ENCODE measurements around the gene MRM3.
"Not testable (repeated sequence)": the region's sequence is repeated elsewhere in the genome, so short reads cannot be mapped to it uniquely, and the experiment has no call there.

Gene MRM3

GRCh38 chr17:804541-805435 lies 22.6 kb downstream of the MRM3 start:
- TF ChIP-seq CTCF (IDR thresholded peaks at IDR 0.05; ENCODE audit: low read depth, low read length), result no peak
- no peak overlapping the region for H3K4me3 ChIP-seq (ENCODE audit: low read depth, low read length)
- no peak for DNase-seq (ENCODE audit: low read depth, low spot score)
- in situ Hi-C loops (cut with HindIII; ENCODE audit: low sequenced_read_pairs), result no loop called here

DNA sequence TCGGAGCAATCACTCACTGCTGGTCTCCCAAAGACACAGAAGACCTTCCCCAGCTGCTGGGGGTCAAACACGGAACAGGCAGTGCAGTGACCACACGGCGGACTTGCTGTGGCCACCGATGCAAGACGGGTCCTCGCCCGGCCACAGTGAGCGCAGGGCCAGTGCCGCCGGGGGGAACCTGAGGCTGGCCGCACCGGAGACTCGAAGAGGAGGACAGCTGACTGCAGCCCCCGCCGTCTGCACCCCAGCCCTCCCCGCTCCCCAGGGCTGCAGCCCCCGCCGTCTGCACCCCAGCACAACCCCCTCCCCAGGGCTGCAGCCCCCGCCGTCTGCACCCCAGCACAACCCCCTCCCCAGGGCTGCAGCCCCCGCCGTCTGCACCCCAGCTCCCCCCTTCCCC lies 23.7 kb downstream of the MRM3 start:
- DNase-seq (ENCODE audit: low read depth, low spot score); H3K4me3 ChIP-seq (ENCODE audit: low read depth, low read length); in situ Hi-C loops (cut with HindIII; ENCODE audit: low sequenced_read_pairs): not testable (repeated sequence)

- no peak for DNase-seq (ENCODE audit: low read depth, low spot score)
- no peak overlapping the region for H3K4me3 ChIP-seq (ENCODE audit: low read depth, low read length)
- in situ Hi-C loops (cut with HindIII; ENCODE audit: low sequenced_read_pairs), result no loop called here
- TF ChIP-seq CTCF (IDR thresholded peaks at IDR 0.05; ENCODE audit: low read depth, low read length), result no peak
Measured at GRCh38 chr17:806346-806745, 24.2 kb downstream of the MRM3 start.

GRCh38 chr17:806781-807522 lies 24.8 kb downstream of the MRM3 start:
- DNase-seq (ENCODE audit: low read depth, low spot score), result no peak
- no peak overlapping the region for H3K4me3 ChIP-seq (ENCODE audit: low read depth, low read length)
- in situ Hi-C loops (cut with HindIII; ENCODE audit: low sequenced_read_pairs), result no loop called here
- no peak for TF ChIP-seq CTCF (IDR thresholded peaks at IDR 0.05; ENCODE audit: low read depth, low read length)

DNA sequence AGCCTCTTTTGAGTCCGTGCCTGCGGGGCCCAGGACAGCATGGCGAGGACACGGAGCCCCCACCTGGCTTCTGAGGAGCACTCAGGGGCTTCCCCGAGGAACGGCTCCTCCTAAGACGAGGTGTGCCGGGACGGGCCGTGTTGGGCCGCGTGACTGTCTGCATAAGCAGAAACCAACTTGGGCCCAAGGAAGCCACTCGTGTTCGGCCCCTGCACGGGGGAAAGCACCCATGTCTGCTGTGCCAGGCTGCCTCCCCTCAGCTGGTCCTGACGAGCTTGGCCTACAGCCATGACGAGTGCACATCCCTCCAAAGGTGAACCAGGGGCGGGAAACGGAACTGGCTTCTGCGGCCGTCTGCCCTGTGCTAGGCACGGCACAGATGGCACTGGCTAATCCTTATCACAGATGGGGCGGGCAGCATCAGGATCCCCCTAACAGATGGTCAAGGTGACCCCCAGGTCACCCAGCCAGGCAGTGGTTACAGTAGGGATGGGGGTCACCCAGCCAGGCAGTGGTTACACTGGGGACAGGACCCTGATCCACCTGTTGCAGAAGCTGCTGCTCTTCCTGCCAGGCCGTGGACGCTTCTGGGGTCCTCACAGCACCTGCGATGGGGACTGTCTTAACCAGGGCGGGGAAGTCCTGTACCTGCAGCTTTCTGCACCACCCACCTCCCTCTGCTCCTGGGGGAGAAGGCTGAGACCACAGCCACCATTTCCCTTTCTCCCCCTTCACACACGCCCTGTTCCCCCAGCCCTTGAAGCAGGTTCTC lies 25.6 kb downstream of the MRM3 start:
- in situ Hi-C loops (cut with HindIII; ENCODE audit: low sequenced_read_pairs), result no loop called here
- TF ChIP-seq CTCF (IDR thresholded peaks at IDR 0.05; ENCODE audit: low read depth, low read length), result no peak
- DNase-seq (ENCODE audit: low read depth, low spot score), result no peak
- H3K4me3 ChIP-seq (ENCODE audit: low read depth, low read length), result no peak overlapping the region

DNA sequence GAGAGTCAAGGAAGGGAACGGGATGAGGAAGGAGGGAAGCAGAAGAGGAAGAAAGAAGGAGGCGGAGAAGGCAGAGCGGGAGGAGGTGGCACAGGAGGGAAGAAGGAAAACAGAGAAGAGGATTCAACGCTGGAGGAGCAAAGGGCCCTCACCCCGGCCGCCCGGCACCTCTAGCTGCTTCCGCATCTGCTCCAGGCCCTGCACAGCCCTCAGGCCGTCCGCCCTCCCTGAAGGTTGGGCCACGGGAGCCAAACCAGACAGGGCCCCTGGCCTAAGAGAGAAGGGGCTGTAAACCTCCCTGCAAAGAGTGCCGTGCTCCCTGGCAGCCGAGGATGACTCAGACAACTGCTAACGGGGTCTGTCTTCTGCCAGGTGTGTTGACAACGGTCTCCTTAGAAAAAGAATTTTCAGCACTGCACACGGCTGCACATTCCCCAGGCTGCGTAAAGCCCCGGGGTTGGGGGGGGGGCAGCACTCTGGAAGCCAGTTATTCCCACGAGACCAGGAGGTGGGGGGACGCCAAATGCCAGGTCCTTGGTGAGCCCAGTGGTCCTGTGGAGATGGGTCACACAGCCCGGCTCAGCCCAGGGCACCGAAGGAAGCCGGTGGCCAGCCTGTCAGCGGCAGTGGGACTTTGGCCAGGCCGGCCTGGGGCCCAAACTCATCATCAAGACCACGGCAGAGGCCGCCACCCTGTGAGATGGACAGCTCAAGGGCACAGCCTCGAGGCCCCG lies 29.1 kb downstream of the MRM3 start:
- H3K4me3 ChIP-seq (ENCODE audit: low read depth, low read length), result no peak overlapping the region
- TF ChIP-seq CTCF (IDR thresholded peaks at IDR 0.05; ENCODE audit: low read depth, low read length), result no peak
- no peak for DNase-seq (ENCODE audit: low read depth, low spot score)
- in situ Hi-C loops (cut with HindIII; ENCODE audit: low sequenced_read_pairs), result no loop called here

All from astrocyte of the spinal cord (primary cell).